NCI-H1694 treated with DMSO at 0.1 percent for 48 hours (cell line): ENCODE data around the gene ARHGAP12.

Experiments used
- DNase-seq: peaks from one replicate; lab custom pipeline; 2025; lab: John Stamatoyannopoulos, UW

The ARHGAP12 gene

DNA sequence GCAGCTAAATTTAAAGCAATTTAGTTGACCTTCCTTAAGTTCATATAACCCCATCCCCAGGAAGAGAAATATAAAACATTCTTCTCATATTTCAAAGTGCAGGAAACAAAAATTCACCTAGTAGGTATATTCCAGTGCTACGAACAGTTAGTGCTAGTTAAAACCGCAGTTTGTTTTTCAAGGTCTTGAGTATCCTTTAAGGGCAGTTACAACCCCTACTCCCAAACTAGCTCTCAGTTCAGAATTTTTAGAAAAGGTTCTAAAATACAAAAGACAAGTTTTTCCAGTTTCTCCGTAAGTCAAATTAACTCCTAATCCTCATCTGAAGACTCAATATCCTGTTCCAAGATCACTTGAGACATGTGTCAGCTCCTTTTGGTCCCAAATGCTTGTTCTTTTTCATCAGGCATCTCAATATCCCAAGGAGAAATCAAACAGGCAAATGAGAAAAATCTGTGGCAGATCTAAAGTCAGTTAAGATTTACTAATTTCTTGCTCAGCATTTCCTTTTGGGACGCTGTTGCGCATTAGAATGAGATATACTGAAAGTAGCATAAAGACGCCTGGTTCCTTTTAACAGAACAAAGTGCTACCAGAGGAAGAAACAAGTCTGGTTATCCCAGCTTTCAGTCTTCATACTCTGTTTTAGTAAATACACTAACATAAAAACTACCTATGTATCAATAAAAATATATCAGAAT, 51.8 kb downstream of the ARHGAP12 start:
- DNase-seq, result no peak

GRCh38 chr10:31875608-31876007, 53.0 kb downstream of the ARHGAP12 start:
- no peak for DNase-seq

GRCh38 chr10:31873724-31874123, 54.9 kb downstream of the ARHGAP12 start:
- no peak for DNase-seq

GRCh38 chr10:31871266-31872065, 57.2 kb downstream of the ARHGAP12 start:
- DNase-seq, result no peak

DNA sequence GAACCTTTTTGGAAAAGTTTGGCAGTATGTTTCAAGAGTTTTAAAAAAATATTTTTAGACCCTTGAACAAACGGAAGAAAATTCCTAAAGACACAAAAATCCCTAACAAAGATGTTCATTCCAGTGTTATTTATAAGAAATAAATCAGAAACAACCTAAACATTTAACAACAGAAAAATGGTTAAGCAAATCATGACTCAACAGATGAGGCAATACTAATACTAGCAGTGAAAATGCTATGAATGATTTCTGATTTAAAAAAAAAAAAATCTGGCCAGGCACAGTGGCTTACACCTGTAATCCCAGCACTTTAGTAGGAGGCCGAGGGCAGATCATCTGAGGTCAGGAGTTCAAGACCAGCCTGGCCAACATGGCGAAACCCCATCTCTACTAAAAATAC, 61.0 kb downstream of the ARHGAP12 start:
- DNase-seq, result no peak

DNA sequence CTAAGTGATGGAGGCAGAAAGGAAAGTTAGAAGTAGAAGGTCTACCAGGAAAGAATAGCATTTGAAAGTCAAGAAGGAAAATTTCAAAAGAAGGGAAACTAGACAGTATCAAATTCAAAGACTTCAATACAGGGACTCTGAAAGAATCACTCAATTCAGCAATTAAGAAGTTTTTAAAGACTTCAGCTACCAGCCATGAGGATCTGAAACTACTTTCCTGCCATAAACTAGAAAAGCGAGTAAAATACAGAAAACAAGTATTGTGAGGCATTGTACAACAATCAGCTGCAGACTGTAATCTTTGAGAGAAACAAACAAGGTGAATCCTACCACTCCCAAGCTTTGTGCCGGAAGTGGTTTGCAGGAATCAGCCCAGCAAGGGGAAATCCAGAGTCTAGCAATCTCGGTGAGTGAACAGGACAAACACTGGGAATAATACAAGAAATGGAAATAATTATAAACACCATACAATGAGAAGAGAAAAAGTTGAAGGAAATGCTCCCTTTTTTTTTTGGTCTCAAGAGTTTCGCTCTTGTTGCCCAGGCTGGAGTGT, 62.4 kb downstream of the ARHGAP12 start:
- no peak for DNase-seq

DNA sequence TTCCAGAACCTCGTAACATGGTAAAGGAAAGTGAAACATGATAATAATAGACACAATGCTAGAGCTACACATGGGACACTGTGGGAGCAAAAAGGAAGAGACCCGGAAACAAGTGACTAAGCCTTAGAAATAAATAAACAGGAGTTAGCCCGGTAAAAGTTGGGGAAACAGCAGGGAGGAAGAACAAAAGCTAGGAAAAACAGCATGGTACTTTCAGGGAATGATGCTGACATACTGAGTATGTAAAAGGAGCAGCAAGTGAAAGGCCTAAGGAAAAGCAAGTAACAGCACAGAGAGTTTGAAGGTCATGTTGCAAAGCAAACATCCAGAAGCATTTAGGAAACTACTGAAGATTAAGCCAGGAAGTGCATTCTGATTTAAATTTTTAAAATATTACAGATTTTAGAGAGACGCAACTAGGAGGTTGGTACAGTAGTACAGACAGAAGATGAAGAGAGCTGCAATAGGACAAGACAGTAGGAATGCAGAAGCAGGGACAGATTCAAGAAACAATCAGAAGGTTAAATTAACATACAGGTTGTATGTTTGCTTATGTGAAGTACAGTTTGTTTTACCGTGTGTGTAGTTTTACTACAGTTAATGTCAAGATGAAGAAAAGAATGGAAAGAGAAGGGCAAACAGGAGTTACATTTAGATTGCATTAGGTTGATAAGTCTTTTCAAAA, 63.7 kb downstream of the ARHGAP12 start:
- no peak for DNase-seq

- DNase-seq, result no peak
These were observed 73.6 kb downstream of the ARHGAP12 start for GRCh38 chr10:31855033-31855432.

- DNase-seq, result no peak
These were observed 75.0 kb downstream of the ARHGAP12 start for GRCh38 chr10:31853629-31854028.

GRCh38 chr10:31851216-31851615, 77.4 kb downstream of the ARHGAP12 start:
- no peak for DNase-seq

DNA sequence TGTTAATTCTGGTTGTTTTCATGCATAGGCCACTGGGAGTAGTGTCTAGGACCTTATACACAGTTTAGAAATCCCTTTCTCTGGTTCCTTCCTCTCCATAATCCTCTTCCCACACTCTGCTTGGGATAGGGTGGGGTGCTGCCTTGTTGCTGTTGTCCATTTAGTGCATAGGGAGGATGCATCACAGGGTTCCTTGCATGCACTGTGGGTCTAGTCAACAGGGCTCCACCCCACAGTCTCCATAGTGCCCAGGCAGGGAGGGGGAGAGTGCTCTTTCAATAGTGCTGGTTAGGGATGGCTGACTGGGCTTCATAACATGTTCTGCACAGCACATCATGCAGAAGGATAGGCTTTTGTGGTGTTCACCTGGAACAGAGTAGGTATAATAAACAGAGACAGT, 81.1 kb downstream of the ARHGAP12 start:
- no peak for DNase-seq

DNA sequence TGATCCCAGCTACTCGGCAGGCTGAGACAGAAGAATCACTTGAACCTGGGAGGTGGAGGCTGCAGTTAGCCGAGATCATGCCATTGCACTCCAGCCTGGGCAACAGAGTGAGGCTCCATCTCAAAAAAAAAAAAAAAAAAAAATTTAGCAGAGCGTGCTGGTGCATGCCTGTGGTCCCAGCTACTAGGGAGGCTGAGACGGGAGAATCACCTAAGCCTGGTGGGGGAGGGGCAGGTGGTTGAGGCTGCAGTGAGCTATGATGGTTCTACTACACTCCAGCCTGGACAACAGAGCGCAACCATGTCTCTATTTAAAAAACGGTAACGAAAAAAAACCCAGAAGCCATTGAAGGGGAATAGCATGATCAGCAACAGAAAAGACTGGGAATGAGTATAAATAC, 89.9 kb downstream of the ARHGAP12 start:
- DNase-seq, result no peak

- no peak for DNase-seq
These were observed 90.6 kb downstream of the ARHGAP12 start for GRCh38 chr10:31838065-31838464.

DNA sequence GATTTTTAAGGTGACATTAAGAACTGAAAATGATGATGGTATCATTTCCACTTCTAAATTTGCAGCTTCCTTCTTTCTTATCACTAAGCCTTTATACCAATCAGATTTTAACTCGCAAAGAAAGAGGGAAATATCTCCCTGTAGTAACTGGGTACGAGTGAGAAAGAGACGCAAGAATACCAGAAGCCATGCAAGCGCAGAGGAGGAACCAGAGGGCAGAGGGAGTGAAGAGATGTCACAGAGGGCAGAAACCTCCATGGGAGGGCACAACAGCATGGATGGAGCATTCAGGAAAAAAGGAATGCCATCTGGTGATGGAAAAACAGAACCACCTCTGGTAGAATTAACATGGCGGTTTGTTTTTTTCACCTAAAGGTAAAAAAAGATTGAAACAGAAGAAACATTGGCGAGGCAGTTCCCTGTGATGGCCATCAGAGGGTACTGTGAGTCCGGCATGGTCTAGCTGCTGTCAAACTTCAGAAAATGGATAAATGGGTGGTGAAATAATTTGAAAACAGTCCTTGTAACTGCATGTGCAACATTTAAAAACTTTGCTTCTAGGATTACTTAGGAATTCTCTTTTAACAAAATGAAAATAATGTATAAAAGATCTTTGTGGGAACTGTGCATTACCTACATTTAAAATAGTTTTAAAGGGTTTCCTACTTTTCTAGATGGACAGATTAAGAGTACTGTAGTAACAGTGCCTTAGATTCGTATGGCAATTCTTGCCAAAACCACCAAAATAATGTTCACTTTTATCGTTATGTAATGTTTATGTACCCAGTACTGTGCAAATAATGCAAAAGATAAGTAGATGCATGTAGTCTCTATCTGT, 91.8 kb downstream of the ARHGAP12 start:
- no peak for DNase-seq

- no peak for DNase-seq
These were observed 94.9 kb downstream of the ARHGAP12 start for GRCh38 chr10:31833753-31834152.

DNA sequence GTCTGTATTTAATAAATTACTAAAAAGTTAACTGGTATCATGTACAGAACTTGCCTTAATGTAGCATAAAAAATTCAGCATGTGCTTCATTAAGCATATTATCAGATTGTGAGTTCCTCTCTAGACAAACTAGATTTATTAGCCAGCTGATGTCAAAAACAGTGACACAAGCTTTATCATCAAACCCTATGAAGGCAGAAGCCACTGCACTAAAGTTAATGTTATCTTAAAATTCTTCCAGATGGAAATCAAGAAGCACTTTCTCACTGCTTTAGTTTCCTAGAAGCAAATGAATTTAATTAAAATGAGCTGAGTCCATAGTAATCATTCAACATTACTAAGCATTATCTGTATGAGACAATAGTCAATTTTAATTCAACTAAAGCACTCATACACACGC, 96.4 kb downstream of the ARHGAP12 start:
- DNase-seq, result no peak

DNA sequence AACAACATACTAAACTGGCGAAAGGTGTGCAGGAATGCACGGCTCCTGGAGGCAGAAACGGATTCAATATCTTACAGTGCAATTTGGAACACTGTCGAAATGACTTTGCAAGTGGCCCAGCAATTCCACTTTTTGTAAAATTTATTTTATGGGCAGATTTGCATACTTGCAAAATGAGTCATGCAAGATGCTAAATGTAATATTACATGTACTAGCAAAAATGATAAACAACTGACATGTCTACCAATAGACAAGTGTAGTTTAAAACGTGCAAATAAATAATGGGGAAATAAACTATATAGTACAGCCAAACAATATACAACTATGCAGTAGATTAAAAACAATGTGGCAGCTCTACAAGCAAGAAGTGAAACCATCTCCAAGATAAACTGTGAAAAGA, 97.7 kb downstream of the ARHGAP12 start:
- no peak for DNase-seq

DNA sequence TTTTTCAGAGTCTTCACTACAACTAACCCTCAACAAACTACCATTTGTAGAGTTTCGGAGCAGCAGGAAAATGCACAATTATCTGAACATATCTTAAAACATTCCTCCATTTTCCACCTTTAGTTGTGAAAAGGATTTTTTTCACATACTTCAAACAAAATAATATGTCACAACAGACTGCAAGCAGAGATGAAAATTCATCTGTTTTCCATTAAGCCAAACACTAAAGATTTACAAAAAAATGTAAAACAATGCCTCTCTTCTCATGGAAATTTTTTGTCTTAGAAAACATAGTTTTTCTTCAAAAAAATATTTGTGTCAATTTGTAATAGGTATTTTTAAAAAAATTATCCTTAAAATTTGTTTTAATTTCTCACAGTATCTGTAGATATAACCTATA, 98.9 kb downstream of the ARHGAP12 start:
- no peak for DNase-seq

- no peak for DNase-seq
These were observed 105.3 kb downstream of the ARHGAP12 start for GRCh38 chr10:31823358-31823757.

GRCh38 chr10:31822616-31823318, 105.9 kb downstream of the ARHGAP12 start:
- no peak for DNase-seq

DNA sequence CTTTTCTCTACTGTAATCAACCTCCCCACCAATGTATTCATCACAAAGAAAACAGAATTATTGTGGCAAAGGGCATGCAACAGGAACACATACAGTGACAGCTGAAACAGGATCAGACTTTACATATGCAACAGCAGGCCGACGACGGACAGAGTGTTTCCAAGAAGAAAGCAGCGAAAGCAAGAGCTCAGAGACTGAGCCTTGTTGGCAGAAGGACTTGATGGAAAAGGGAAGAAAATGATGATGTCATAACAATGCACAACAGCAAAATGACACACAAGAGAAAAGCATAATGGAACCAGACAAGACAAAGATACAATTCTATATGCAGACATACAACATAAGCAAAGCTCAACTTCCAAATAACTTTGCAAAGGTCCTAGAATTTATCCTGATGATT, 106.5 kb downstream of the ARHGAP12 start:
- no peak for DNase-seq
